HL-60/S4 (cell line): Measurements from ENCODE around the gene GRID2IP.

Source experiments
- in situ Hi-C: fragments of 300-500 bp; cut with MboI; formaldehyde crosslinking; loops from 2 replicates; pipeline ENCODE4 v1.14.3; 2022; ENCODE audit warnings: low sequenced_read_pairs

GRID2IP gene

GRCh38 chr7:6563936-6564770 is 12.9 kb upstream of the GRID2IP start:
- in situ Hi-C loops: no loop called here

DNA sequence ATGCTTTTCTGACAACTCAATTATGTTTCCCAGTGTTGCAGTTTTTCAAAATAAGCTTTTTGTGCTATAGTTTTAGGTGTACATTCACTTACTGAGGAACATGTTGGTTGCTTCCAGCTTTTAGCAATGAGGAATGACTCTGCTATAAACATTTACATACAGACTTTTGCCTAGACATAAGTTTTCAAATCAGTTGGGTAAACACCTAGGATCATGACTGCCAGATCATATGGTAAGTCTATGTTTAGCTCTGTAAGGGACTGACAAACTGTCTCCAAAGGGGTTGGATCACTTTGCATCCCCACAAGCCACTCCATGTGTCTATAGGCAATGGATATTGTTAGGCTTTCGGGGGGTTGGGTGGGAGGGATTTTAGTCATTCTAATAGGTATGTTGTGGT is 10.8 kb upstream of the GRID2IP start:
- in situ Hi-C loops: no loop called here

- in situ Hi-C loops: no loop called here
Observed at GRCh38 chr7:6559896-6560295, 8.6 kb upstream of the GRID2IP start.

DNA sequence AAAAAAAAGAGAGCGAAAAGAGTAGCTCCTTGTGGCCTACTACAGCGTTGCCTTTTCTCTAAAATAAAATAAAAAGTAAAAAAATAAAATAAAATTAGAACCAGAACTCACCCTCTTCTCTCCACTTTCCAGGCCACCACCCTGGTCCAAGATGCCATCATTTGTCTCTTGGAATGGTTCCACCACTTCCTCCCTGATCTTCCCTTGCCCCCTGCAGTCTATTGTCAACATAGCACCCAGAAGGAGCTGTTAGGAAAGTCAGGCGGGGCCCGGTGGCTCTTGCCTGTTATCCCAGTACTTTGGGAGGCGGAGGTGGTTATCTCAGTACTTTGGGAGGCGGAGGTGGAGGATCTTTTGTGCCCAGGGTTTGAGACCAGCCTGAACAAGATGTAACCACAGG is 7.6 kb upstream of the GRID2IP start:
- in situ Hi-C loops: no loop called here

DNA sequence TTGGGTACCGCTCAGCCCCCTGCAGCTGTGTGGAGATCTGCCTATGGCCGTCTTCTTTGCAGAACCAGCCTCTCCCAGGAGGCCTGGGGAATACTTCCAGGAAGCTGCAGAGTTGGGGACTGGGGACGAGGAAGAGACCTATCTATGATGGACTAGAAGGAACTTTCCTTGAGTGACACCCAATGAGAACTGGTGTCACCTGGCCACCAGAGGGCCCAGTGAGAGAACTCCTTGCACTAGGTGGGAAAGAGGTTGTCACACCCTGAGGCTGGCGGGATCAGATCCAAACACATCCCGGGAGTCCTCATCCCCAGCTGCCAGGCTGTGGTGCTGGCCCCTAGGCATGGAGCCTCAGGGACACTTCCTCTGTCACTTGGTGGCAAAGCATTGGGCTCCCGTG is 4.9 kb upstream of the GRID2IP start:
- in situ Hi-C loops: no loop called here

DNA sequence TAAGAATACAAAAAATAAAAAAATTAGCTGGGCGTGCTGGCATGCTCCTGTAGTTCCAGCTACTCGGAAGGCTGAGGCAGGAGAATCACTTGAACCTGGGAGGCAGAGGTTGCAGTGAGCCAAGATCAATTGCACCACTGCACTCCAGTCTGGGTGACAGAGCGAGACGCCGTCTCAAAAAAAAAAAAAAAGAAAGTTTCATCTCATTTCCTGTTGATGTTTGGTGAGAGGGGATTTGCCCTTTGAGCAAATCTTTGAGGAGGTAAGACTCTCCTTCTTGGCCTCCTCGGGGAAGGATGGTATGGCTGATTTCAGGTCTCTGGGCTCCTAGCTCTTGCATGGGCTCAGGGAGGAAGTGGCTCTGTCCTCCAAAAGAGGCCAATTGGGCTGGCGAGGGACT is 3.6 kb upstream of the GRID2IP start:
- in situ Hi-C loops: no loop called here

DNA sequence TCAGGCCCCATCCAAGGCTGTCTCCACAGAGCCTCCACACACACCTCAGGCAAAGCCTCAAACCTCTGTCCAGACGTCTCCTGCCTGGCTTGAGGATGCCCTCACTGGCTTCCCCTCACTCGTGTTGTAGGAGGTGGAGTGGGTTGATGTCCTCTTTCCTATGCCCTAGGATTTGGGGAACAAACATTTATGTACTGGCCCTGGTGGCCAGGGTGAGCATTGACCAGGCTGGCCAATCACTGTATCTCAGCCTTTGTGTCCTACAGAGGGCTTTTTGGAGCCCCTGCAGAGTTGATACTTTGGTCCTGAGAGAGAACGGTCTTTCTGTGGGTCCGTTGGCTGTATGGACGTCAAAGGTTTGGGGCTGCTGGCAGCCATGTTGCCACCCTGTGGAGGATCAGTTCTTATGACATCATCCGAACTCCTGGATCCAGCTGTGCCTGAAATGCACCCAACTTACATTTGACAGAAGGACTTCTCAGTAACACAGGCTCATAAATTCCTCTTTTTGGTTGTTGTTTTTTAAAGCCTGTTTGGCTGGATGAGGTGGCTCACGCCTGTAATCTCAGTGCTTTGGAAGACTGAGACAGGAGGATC is 2.3 kb upstream of the GRID2IP start:
- in situ Hi-C loops: no loop called here

DNA sequence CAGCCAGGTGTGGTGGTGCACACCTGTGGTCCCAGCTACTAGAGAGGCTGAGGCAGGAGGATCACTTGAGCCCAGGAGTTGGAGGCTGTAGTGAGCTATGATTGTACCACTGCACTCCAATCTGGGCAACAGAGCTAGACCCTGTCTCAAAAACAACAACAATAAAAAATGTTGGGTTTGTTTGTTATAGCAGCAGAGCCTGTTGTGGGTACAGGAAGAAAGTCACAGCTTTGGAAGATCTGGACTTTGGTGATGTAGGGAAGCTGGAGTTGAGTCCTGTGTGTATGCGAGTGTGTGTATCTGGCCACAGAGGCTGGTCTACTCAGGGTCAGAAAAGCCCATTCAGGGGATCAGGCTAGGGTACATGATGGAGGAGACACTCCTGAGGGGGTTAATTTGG is 3.9 kb downstream of the GRID2IP start:
- in situ Hi-C loops: no loop called here

DNA sequence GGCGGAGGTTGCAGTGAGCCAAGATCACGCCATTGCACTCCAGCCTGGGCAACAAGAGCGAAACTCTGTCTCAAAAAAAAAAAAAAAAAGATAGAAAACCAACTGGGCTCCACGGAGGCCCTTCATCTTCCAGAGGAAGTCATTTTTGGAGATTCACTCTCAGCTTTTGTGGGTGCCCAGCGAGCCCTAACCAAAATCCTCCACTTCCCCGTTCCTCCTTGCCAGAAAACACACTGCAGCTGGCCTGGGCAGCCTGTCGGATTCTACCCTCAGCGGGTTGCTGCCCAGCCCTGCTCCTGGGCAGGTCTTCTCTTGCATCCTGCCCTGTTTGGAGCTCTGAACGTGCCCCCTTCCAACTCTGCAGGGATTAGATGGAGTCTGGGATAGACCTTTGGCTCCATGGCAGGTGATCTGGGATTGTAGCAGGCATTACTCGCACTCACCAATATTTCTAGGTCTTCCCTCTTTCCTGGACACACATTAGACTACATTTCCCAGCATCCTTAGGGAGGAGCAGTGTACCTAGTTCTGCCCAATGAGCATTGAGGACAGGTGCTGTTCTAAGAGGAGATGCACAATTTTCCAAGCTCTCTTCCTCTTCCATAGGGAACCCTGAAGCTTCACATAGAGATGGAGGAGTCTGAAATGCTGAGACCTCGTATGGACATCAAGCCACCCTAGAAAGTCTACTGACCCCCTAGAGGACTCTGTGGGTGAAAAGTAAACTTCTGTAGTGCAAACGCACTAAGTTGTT is 4.6 kb downstream of the GRID2IP start:
- in situ Hi-C loops: no loop called here

- in situ Hi-C loops: no loop called here
Observed at GRCh38 chr7:6545398-6546126, 5.7 kb downstream of the GRID2IP start.

DNA sequence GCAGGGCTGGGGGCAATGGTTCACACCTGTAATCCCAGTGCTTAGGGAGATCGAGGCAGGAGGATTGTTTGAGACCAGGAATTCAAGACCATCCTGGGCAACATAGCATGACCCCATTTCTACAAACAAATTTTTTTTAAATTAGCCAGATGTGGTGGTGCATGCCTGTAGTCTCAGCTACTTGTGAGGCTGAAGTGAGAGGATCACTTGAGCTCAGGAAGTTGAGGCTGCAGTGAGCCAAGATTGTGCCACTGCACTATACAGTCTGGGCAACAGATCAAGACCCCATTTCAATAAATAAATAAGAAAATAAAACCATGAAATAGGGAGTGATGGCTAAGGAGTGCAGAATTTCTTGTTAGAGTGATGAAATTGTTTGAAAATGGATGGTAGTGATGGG is 8.9 kb downstream of the GRID2IP start:
- in situ Hi-C loops: no loop called here

- in situ Hi-C loops: no loop called here
Observed at GRCh38 chr7:6536262-6537260, 14.7 kb downstream of the GRID2IP start.

DNA sequence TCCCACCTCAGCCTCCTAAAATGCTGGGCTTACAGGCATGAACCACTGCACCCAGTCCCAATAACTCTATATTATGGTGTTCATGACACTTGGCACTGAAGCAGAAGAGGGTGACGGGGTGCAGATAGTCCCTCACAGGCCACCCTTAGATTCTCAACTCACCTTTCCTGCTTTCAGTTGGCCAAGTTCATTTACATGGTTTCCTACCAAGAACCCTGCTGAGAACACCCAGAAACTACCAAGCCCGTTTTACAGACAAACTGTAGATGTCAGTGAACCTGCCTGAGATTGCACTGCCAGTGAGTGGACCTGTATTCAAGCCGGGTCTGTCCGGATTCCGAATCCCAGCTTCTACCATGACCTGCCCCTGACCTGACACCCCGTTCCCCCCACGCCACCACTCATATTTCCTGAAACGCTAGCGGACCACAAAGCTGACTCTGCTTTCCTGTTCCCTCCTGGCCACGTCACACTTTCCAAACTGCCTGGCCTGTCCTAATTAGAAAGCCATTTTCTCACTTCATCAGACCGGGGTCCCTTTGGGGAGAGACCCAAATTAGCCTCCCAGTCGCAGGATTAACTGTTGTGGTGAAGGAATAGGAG is 17.3 kb downstream of the GRID2IP start:
- in situ Hi-C loops: no loop called here

GRCh38 chr7:6532516-6532915 is 18.7 kb downstream of the GRID2IP start:
- in situ Hi-C loops: no loop called here

- in situ Hi-C loops: no loop called here
Observed at GRCh38 chr7:6531492-6532279, 19.6 kb downstream of the GRID2IP start.

- in situ Hi-C loops: no loop called here
Observed at GRCh38 chr7:6530626-6531491, 20.4 kb downstream of the GRID2IP start.

GRCh38 chr7:6529643-6530042 is 21.6 kb downstream of the GRID2IP start:
- in situ Hi-C loops: no loop called here
